ENCODE data around the gene ZNRD2.
A peak's percentile ranks its signal among the peaks of the same experiment; 100 is the strongest.

Gene ZNRD2

DNA sequence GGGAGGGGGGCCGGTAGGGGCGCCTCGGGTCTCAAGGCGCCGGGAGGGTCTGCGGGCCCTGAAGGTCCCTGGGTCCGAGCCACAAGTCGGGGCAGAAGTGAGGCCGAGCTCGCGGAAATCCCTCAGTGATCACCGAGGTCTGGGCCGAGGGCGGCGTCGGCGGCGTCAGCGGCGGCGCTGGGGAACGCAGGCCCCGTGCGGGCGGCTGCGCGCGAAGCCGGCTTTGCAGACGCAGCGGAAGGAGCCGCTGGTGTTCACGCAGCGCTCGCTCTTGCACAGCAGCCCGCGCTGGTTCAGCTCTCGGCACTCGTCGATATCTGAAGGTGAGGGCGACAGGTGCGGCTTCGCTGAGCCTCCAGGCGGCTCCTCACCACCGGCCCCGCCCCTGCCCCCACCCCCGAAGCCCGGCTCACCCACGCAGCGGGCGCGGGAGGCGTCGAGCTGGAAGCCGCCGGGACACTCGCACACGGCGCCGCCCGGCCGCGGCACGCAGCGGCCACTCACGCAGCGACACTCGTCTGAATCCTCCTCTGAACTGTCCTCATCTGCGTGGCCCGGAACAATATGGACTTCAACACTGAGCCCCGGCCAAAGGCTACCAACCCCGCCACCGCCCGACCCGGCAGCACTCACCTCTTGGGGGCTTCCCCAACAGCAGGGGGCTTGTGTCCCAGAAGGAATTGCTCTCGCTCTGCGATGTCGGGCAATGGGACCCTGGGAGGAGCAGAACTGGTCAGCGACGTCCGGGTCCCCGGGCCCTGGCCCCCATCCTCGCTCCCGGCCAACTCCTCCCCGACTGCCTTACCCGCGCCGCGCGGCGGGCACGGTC lies 31.1 kb upstream of the ZNRD2 start:
- no peak for DNase-seq

DNA sequence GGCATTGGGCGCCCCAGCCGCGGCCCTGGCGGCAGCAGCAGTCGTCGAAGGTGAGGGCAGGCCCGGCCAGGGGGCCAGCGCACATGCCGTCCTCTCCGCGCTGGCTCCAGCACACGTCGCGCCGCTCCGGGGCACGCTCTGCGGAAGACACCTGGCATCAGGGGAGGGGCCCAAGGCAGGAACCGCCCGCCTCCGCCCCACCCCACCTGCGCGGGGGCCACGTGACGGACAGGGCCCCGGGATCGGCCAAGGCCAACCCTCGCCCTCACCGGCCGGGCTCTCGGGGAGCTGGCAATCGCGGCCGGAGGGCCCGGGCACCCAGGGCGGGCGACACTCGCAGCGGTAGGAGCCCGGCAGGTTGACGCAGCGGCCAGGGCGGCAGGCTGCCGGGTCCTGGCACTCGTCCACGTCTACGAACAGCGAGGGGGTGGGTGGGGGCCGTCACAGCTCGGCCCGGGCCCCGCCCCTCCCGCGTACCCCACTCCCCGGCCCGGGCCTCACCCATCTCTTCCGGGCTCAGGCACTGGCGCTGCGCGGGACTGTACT lies 30.5 kb upstream of the ZNRD2 start:
- no peak for DNase-seq

DNA sequence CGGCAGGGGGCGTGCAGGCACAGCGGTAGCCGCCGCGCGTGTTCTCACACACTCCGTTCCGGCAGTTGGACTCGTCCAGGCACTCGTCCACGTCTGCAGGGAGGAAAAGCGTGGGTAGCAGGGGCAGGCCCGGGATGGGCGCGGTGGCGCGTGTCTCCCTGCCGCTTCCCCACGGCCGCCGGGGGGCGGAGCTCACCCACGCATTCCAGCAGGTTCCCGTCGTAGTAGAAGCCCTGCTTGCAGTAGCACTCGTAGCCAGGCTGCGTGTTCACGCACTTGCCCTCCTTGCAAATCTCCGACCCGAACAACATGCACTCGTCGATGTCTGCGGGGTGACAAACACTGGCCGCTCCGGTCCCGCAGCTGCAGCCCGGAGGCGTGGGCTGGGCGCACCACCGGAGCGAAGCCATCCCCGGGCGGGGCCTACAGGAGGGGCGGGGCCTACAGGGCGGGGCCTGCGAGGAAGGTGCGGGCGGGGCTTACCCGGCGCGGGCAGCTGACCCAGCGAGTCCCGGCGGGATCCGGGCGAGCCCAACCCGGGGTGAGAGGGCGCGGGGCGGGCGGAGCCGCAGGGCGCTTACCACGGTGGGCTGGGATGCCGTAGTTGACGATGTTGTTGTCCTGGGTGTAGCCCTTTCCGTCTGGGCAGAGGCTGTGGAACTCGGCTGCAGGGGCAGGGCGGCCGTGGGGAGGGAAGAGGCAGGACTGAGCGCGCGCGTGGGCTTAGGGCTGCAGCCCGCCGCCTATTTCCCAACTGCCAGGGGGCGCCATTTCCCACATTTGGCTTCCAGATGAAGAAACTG lies 29.8 kb upstream of the ZNRD2 start:
- peak; percentile 18 to 58 for DNase-seq

DNA sequence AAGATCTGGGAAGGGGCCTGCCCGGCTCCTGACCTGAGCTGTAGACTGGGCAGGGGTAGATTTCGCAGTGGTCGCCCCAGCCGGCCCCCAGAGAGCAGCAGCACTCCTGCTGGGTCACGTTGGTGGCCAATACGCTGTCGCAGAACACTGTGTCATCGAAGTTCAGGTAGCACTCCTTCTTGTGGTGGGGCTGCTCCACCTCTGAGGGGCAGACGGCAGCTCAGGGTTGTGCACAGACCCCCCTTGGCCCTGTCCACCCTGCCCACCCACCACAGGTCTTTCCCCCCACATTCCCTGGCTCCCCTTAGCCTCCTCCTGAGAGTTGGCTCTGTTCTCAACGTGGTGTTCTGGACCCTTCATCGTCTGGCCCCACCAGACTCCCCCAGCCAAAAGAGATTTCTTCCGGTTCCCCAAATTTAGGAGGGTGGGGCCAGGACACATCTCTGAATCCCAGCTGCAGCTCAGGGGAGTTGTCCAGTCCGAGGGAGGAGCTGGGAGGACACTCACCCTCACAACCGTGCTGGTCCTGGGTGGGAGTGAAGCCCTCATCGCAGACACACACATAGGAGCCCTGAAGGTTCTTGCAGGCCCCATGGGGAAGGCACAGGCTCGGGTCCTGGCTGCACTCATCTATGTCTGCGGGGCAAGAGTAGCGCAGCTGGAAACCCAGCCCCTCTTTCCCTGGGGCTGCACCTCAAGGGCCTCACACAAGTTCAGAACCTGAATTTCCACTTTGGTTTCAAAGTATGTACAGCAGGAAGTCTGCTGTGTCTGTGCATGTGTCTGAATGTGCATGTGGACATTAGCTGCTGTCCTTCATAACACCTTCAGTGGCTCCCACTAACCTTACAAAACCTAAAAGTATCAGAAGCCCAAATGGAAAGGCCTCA lies 28.9 kb upstream of the ZNRD2 start:
- no peak for DNase-seq

GRCh38 chr11:65542738-65543390 lies 27.4 kb upstream of the ZNRD2 start:
- no peak for DNase-seq

DNA sequence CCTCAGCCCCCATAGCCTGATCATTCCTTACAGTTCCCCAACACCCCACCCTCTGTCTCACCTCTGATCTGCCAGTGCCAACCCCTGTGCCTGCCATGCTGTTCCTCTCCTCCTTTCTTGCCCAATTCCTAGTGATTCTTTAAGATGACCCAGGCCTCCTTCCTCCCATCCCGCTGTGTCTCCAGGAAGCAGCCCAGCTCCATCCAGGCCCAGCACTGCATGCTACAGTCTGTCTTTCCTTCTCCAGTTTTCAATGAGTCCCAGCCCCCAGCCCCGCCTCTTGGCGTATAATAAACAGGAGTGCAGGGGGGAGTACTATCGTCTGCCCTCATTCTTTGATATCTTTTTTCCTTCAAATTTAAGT lies 24.4 kb upstream of the ZNRD2 start:
- DNase-seq, result no peak

GRCh38 chr11:65546217-65546958 lies 23.9 kb upstream of the ZNRD2 start:
- peak in 1 of 2 experiments; percentile 43 for DNase-seq

DNA sequence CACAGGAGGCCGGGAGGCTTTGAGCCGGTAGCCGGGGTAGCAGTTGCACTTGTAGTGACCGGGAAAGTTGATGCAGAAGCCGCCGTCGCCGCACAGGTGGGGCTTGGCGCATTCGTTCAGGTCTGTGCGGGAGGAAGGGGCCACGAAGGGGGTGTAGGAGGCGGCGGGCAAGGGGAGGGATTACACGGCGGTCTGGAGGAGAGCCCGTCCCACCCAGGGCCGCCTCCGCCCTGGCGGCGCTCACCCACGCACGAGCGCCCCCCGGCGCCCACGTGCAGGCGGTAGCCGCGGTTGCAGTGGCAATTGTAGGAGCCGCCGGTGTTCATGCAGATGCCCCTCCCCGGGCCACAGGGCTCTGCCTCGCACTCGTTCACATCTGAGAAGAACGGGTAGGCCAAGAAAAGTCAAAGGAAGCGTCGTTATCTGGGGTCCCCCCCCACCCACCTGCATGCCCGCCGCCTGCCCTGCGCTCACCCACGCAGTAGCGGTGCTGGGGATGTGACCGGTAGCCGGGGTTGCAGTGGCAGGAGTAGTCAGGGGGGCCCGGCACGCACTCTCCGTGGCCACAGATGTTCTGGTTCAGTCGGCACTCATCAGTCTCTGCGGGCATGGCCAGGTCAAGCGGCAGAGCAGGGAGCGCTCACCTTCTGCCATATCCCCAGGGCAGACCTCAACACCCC lies 22.7 kb upstream of the ZNRD2 start:
- DNase-seq, result no peak

GRCh38 chr11:65548395-65548794 lies 21.9 kb upstream of the ZNRD2 start:
- no peak for DNase-seq

DNA sequence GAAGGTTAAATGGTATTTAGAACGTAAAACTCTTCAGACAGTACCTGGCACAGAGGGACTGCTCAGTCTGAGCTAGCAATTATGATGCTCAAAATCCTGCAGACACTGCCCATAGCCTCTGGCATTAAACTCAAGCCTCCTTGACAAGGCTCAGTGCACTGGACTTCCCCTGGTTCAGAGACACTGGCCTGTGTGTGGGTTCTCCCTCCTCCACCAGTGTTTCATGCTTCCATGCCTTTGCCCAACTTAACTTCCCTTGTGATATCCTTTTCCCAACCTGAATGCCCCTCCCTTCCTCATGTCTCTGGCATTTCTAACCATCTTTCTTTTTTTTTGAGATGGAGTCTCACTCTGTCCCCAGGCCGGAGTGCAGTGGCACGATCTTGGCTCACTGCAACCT lies 21.2 kb upstream of the ZNRD2 start:
- no peak for DNase-seq

GRCh38 chr11:65551572-65552387 lies 18.5 kb upstream of the ZNRD2 start:
- DNase-seq, result peak in 1 of 2 experiments; percentile 46

GRCh38 chr11:65552388-65552951 lies 17.8 kb upstream of the ZNRD2 start:
- DNase-seq, result no peak

DNA sequence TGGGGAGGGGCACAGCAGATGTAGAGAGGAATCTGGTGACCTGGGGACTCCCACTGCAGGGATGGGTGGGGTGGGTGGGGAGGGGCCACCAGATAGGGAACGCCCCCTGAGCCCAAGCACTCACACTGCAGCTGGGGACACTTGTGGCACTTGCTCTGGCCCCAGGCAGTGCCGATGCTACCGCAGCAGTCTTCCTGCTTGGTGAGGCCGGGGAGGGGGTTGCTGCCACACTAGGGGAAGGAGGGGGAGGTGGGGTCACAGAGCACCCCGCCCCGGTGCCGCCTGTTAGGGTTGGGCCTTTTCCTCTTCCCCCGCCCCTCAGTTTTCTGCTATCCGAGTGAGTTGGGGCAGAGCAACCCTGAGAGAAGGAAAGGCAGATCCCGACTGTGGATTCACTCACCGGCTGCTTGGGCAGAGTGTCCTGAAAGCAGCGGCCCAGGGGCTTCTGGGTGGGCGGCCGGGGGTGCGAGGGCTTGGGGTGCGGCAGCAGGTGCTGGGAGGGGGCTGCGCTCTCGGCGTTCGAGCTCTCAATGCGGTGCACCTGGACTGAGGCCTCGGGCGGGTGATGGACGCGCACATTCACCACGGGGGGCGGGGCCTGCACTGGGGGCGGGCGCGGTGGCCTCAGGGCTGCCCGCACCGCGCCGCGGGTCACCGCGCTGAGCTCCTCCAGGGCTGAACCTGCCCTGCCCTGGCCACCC lies 16.8 kb upstream of the ZNRD2 start:
- peak in 1 of 2 experiments; percentile 25 for DNase-seq

GRCh38 chr11:65554057-65554818 lies 16.0 kb upstream of the ZNRD2 start:
- no peak for DNase-seq

- DNase-seq, result no peak
Measured at GRCh38 chr11:65554842-65555430, 15.3 kb upstream of the ZNRD2 start.

DNA sequence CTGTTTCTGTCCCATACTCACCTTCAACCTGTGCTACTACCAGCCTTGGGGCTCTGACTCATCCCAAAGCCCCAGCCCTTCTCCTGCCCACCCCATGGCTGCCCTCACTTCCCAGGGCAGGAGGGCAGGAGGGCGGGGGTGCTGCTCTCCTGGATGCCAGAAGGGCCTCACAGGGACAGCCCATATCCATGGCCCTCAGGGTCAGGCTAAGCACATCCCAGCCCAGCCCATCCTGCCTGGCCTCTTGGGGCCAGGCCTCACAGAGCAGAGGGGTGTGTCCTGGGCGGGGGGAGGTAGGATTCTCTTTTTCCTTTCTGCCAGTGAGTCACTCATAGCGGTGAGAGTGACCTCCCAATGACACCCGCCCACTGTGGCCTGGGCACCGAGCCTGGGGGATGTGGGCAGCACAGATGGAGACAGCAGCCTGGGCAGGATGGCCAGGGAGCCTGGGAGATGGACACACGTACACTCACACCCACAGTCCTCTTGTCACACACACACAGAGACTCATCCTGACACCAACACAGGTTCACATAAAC lies 14.5 kb upstream of the ZNRD2 start:
- DNase-seq, result no peak

DNA sequence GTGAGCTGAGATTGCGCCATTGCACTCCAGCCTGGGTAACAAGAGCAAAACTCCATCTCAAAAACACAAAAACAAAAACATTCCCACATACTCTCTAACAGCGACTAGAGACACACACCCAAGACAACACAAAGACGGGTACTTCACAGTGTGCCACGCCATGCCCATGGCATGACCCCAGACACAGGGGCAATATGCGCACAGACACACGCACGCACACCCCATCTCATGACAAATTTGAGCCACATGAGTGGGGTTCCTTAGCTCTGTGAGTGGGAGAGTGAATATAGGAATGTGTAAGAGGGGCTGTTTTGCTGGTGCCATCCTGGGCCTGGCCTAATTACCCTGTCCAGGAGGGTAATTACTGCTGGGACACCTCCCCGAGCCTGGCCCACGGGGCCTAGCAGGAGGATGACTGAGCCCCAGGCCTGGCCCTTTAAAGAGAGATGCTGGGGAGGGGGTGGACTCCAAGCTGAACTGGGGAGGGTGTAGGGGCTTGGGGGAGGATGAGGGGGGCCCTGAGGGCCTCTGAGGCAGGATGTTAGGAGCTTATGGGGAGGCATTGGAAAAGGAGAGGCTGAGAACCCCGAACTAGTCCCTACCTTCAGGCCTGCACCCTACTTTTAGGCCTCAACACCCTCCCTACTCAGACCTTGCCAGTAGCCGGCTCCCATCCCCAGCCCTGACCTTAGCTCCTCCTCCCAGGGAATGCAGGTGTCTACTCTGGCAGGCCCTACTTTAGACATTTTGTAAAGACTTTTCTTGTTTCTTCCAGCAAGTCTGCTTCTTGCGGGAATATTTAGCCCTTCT lies 13.6 kb upstream of the ZNRD2 start:
- no peak for DNase-seq
